GM19239 (cell line): ENCODE results near the gene CACNG6.
"Not testable (repeated sequence)": the region's sequence is repeated elsewhere in the genome, so short reads cannot be mapped to it uniquely, and the experiment has no call there.

Source experiments
- DNase-seq: peaks from one replicate; pipeline ENCODE4 v3.0.0; 2011; ENCODE audit warnings: low spot score; ENCODE audit not compliant: insufficient read length
- FAIRE-seq: peaks from 2 replicates; lab custom pipeline; 2011; peaks lifted over from hg19 to GRCh38; lab: Jason Lieb, UNC

The CACNG6 gene, protein sequence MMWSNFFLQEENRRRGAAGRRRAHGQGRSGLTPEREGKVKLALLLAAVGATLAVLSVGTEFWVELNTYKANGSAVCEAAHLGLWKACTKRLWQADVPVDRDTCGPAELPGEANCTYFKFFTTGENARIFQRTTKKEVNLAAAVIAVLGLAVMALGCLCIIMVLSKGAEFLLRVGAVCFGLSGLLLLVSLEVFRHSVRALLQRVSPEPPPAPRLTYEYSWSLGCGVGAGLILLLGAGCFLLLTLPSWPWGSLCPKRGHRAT

GRCh38 chr19:53991224-53992113, at the start of gene CACNG6:
Gene CACNG6, plus strand, starts transcription at chr19:53991637. Its CDS starts 1,241 bp downstream, at chr19:53992878.
- FAIRE-seq (no peak), DNase-seq (no peak)

GRCh38 chr19:53942001-53942786, 49.2 kb upstream of the CACNG6 start:
- no peak for FAIRE-seq
- no peak for DNase-seq

DNA sequence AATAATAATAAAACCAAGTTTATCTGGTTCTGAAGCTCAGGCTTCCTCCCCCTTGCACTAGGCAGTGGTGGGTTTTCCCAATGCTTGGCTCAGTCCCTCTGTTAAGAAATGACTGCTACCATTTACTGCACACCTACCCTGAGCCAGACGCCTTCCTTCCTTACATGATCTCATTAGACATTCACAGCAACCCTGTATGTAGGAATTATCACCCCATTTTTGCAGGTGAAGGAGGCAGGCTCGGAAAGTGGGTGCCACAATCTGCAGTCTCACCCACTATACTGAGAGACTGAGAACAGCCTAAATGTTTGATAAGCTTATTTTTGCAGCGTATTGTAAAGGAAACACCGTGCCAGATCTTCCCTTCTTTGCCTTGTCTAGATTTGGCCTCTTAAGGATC, 47.0 kb upstream of the CACNG6 start:
- DNase-seq (no peak), FAIRE-seq (no peak)

DNA sequence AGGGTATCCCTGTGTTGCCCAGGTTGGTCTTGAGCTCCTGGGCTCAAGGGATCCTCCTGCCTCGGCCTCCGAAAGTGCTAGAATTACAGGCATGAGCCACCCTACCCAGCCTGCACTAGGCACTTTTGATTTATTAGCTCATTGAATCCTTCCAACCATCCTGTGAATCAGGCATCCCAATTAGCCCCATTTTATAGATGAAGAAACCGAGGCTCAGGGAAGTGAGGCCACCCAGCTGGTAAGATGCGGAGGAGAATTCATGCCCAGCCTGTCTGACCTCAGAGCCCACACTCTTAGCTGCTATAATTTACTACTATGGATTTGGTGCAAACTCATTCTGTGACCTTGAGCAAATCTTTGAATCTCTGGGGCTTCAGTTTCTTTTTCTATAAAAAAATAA, 46.5 kb upstream of the CACNG6 start:
- FAIRE-seq, result no peak
- DNase-seq, result no peak

DNA sequence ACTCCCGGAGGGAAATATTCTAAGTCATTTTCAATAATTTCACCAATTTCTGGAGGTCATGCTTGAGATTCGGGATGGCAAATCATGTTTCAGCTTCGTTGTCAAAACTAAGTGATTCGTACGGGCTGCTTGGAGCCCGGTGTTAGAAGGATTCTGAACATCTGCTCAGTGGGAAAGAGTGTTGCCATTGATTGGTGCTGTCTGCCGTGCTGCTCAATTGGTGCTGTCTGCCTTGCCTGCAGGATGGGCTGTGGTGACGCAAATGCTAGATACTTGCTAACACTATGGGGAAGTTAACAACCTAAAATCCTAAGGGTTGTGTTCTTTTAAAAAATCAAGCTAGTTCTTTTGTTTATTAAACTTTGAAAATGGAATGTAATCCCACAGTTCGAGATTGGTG, 46.0 kb upstream of the CACNG6 start:
- DNase-seq (no peak), FAIRE-seq (no peak)

DNA sequence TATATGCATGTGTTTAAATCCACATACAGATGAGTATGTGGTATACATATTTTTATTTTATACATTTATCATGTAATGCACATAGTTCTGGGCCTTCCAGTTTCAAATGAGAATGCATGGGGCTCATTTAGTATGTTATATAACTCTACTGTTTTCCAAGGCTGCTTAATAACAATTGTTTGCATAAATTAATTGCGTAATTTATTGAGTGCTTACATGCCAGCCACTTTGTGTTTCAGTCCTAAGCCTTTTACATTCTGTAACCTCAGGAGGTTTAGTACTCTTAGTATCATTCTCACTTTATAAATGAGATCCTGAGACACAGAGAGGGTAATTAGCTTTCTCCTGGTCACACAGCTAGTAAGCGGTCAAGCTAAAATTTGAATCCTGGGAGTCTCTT, 45.4 kb upstream of the CACNG6 start:
- no peak for FAIRE-seq
- DNase-seq, result no peak

DNA sequence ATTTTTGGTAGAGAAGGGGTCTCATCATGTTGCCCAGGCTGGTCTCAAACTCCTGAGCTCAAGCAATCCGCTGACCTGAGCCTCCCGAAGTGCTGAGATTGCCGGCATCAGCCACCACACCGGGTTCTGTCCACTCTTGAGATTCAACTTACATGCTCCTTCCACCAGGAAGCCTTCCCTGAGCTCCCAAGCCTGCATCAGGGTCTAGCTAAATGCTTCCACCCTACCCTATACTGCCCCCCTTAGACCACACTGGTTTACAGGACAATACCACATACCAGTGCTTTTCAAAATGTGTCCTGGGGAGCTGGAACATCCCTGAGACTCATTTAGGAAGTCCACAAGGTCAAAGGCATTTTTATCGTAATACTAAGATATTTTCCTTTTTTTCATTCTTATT, 43.8 kb upstream of the CACNG6 start:
- FAIRE-seq (no peak), DNase-seq (no peak)

- not testable (repeated sequence) for FAIRE-seq, DNase-seq
Observed at GRCh38 chr19:53948611-53949010, 42.8 kb upstream of the CACNG6 start.

DNA sequence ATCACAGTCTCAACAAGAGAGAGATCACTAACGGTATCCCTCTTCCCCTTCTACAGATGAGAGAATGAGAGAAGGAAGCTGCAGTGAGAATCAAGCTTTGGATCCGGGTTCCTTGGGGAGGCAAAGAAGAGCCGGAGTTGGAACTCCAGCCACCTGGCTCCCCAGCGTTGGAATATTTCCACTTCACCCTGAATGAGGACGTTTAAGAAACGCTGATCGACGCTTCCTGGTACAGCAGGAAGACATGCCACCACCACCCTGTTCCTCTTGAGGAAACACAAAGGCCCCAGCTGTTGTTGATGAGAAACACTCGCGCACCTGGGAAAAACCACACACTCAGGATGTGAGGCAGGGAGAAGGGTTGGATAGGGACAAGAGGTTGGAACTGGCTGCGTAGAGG, 40.0 kb upstream of the CACNG6 start:
- FAIRE-seq (no peak), DNase-seq (no peak)

DNA sequence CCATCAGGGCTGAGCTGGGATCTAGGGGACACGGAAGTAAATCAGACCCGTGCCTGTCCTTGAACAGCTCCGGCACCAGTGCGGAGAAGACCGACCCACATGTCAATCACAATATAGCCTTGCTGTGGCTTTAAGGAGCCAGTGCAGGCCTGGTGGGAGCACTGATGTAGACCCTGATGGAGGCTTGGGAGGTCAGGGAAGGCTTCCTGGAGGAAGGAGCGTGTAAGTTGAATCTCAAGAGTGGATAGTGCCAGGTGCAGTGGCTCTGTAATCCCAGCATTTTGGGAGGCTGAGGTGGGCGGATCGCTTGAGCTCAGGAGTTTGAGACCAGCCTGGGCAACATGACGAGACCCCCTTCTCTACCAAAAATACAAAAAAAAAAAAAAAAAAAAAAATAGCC, 39.5 kb upstream of the CACNG6 start:
- FAIRE-seq (no peak), DNase-seq (no peak)

- DNase-seq (no peak), FAIRE-seq (no peak)
Observed at GRCh38 chr19:53953383-53953782, 38.1 kb upstream of the CACNG6 start.

DNA sequence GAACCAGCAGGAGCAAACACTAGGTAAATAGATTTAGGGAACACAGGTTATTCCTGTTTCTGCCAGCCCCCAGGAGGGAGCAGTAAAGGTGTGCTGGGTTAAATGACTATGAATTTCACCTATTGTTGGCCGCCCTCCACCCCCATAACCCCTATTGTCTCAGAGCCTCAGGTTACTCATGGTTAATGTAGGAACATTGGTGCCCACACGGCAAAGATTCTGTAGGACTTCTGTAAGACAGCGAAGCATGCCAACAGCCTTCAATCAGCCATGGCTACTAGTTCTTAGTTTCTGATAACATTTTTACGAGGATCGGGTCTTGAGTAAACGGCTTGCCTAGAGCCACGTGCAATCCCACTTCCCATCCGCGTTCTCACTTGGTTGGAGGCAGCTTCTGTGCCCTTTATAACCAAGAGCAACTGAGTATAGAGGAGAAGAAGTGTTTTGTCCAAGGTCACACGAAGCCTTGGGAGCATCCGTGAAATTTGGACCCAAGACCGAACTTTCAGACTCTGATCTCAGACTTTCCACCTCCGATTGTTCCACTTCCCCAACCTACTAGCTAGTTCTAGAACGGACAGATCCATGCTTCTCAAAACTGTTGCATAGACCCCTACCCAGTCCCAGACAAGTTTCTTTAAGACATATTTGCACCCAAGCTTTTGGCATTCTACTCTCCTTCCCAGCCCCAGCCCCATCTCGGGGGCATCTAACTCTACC, 33.8 kb upstream of the CACNG6 start:
- FAIRE-seq (no peak), DNase-seq (no peak)

GRCh38 chr19:53958168-53958571, 33.3 kb upstream of the CACNG6 start:
- FAIRE-seq, result no peak
- DNase-seq, result no peak

DNA sequence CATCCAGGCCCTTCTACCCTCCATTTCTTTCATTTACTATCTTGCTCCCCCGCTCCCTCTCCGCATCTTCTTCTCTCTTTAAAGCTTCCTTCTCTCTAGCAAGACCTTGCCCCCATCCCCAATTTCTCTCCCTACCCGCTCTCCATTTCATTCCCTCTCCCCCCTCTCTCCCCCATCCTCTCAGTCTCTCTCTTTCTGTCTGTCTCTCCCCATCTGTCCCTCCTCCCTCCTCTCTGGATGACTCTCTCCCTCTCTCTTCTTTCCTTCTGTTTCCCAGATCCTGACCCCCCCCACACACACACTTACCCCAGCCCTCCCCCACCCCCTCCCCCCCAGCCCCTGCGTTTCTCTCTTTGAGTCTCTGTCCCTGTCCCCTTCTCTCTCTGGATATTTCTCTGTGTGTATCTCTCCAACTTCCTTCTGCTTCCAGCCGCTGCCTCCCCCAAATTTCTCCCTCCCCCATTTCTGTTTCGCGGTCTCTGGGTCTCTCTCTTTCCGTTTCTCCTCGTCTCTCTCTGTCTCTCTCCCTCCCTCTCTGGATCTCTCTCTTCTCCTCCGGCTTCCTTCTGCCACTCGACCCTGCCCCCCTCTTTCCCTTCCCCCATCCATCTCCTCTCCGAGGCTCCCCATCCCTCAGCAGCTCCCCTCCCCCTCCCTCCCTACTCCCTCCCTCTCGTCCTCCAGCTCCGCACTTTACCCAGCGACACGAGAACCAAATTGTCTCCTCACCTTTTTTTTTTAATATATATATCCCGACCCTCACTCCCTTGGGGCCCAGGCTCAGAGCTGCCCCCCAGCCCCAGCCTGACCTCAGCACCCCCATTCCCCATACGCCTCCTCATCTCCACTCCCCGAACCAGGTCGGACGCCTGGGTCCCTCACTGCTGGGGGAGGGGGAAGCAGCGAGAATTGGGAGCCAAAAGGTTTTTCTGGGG, 32.3 kb upstream of the CACNG6 start:
- FAIRE-seq (no peak), DNase-seq (no peak)

GRCh38 chr19:53960187-53960586, 31.2 kb upstream of the CACNG6 start:
- FAIRE-seq, result no peak

GRCh38 chr19:53960886-53961285, 30.6 kb upstream of the CACNG6 start:
- no peak for FAIRE-seq
- no peak for DNase-seq

More at GRCh38 chr19:53960187-53960586, 31.2 kb upstream of the CACNG6 start:
- no peak for DNase-seq

- DNase-seq (no peak), FAIRE-seq (no peak)
Observed at GRCh38 chr19:53961523-53962356, 29.7 kb upstream of the CACNG6 start.

GRCh38 chr19:53962887-53963431, 28.5 kb upstream of the CACNG6 start, which contains the start of gene CACNG8:
Gene CACNG8, plus strand, starts transcription at chr19:53962937.
- DNase-seq (no peak), FAIRE-seq (no peak)
